Measurements from ENCODE around the gene AHSA1. TPM values are rescaled to one million over a fixed set of nuclear protein-coding genes. Genes with fewer than 3 reads are reported as not detected.

Gene AHSA1
- total RNA-seq, 1 experiment from 2014 or later = 674 TPM

DNA sequence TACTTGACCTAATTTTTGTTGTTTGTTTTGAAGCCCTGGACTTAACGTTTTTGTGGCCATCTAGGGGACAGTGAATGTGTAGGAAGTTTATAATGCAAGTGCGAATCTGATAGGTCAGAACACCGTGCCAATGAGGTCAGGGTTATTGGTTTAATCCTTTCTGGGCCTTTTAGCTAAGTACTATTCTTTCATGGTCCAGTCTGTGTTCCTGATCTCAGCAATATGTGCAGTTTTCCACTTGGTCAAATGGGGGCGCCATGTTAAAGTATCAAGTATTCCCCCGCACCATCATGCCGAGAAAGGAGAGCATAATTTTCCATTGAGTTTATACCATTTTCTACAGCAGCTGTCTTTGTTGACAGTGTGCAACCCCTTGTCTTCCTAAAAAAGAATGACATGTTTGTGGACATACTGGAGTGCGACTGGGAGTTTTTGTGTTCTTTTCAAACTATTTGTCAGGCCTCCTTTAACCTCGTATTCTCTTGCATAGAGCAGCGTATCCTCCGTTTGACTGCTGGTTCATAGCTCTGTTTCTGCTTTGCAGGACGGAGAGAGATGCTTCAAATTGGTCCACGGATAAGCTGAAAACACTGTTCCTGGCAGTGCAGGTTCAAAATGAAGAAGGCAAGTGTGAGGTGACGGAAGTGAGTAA lies 1.3 kb downstream of the AHSA1 start:
- intact Hi-C loops (cut with micrococcal nuclease; ENCODE audit: unreplicated experiment) = loop anchor here (5.0 kb wide), 4 partner anchors 93 to 582 kb away; no protein-coding TSS in a partner anchor
- H2AFZ ChIP-seq = peak overlapping the region; percentile 89
- H3K27me3 ChIP-seq (ENCODE audit: insufficient read depth, low read depth) = no peaks in the 10 kb centered on the region
- TF ChIP-seq, protein P1, sequence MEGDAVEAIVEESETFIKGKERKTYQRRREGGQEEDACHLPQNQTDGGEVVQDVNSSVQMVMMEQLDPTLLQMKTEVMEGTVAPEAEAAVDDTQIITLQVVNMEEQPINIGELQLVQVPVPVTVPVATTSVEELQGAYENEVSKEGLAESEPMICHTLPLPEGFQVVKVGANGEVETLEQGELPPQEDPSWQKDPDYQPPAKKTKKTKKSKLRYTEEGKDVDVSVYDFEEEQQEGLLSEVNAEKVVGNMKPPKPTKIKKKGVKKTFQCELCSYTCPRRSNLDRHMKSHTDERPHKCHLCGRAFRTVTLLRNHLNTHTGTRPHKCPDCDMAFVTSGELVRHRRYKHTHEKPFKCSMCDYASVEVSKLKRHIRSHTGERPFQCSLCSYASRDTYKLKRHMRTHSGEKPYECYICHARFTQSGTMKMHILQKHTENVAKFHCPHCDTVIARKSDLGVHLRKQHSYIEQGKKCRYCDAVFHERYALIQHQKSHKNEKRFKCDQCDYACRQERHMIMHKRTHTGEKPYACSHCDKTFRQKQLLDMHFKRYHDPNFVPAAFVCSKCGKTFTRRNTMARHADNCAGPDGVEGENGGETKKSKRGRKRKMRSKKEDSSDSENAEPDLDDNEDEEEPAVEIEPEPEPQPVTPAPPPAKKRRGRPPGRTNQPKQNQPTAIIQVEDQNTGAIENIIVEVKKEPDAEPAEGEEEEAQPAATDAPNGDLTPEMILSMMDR (conservative IDR thresholded peaks at IDR 0.05) = peak; percentile 91
- no peak for TF ChIP-seq EZH2 (IDR thresholded peaks at IDR 0.05; ENCODE audit: low read depth)
- H3F3A ChIP-seq (ENCODE audit: insufficient read depth, low read depth) = peaks cover 46% of the 10 kb centered on the region; the same call in 1 of the 2 replicates
- no peaks in the 10 kb centered on the region for H3K9me3 ChIP-seq (ENCODE audit: insufficient read depth, low read depth)
- H3K9me2 ChIP-seq (ENCODE audit: insufficient read depth) = no peaks in the 10 kb centered on the region
- H3K27ac ChIP-seq = peak overlapping the region; percentile 80; the same call in 1 of the 2 replicates
- peak overlapping the region; percentile 97 for H3K4me2 ChIP-seq
- H4K20me1 ChIP-seq (ENCODE audit: insufficient read depth) = peaks cover 49% of the 10 kb centered on the region
- peaks cover 45% of the 10 kb centered on the region for H3K36me3 ChIP-seq (ENCODE audit: low read depth)
- peak; percentile 66 for DNase-seq
- BruUV-seq (replicated peaks) = TSS peak; percentile 30
- peak overlapping the region; percentile 73 for H3K4me3 ChIP-seq
- peaks cover 76% of the 10 kb centered on the region for H3K79me2 ChIP-seq (ENCODE audit: low read depth)
- ChIA-PET CTCF (interaction anchor here (0.5 to 2.1 kb wide), 5 partner anchors 70 to 586 kb away, joined by 3 to 8 read pairs (median 4); no protein-coding TSS in a partner anchor), POLR2A (ENCODE audit: unreplicated experiment) (interaction anchor here (0.6 to 0.9 kb wide), 3 partner anchors 150 to 360 kb away, joined by 3 to 8 read pairs (median 5); no protein-coding TSS in a partner anchor)
- peaks cover 20% of the 10 kb centered on the region for H3K4me1 ChIP-seq (replicated peaks; ENCODE audit: insufficient read depth)

DNA sequence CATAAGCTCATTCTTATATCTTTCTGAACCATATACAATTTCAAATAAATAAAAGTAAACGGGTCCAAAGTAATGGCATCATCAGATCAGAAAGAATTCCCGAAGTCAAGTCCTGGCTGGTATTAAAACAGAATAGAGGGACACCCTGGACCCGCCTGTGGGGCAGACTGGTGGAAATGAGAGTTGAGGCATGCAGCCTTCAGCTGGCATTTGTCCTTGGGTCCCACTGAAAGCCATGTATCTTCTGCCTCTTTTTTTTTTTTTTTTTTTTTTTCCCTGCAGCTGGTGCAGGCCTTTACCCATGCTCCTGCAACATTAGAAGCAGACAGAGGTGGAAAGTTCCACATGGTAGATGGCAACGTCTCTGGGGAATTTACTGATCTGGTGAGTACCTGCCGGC lies 9.9 kb downstream of the AHSA1 start:
- Histone ChIP-seq H4K20me1 (ENCODE audit: insufficient read depth) (peaks cover 16% of the 10 kb centered on the region; the same call in 1 of the 2 replicates), H3K27me3 (ENCODE audit: insufficient read depth, low read depth) (no peaks in the 10 kb centered on the region), H3F3A (ENCODE audit: insufficient read depth, low read depth) (peaks cover 67% of the 10 kb centered on the region), H3K4me1 (replicated peaks; ENCODE audit: insufficient read depth) (no peaks in the 10 kb centered on the region), H3K9me3 (ENCODE audit: insufficient read depth, low read depth) (no peaks in the 10 kb centered on the region), H3K9me2 (ENCODE audit: insufficient read depth) (no peaks in the 10 kb centered on the region), H2AFZ (no peak overlapping the region), H3K4me3 (no peak overlapping the region), H3K79me2 (ENCODE audit: low read depth) (no peaks in the 10 kb centered on the region), H3K36me3 (ENCODE audit: low read depth) (peaks cover 48% of the 10 kb centered on the region), H3K4me2 (no peak overlapping the region), H3K27ac (no peak overlapping the region)
- POLR2A ChIA-PET (ENCODE audit: unreplicated experiment) = interaction anchor here (0.7 kb wide), 1 partner anchor 11 kb away, joined by 10 read pairs; the partner anchor contains the start of gene VIPAS39
- no peak for DNase-seq
- TF ChIP-seq, protein P1 (conservative IDR thresholded peaks at IDR 0.05) = no peak
- no peak for TF ChIP-seq EZH2 (IDR thresholded peaks at IDR 0.05; ENCODE audit: low read depth)
- no TSS peak for BruUV-seq (replicated peaks)
- CTCF ChIA-PET = interaction anchor here (0.6 kb wide), 2 partner anchors 255 to 433 kb away, joined by 3 to 4 read pairs; no protein-coding TSS in a partner anchor
- intact Hi-C loops (cut with micrococcal nuclease; ENCODE audit: unreplicated experiment) = no loop called here

DNA sequence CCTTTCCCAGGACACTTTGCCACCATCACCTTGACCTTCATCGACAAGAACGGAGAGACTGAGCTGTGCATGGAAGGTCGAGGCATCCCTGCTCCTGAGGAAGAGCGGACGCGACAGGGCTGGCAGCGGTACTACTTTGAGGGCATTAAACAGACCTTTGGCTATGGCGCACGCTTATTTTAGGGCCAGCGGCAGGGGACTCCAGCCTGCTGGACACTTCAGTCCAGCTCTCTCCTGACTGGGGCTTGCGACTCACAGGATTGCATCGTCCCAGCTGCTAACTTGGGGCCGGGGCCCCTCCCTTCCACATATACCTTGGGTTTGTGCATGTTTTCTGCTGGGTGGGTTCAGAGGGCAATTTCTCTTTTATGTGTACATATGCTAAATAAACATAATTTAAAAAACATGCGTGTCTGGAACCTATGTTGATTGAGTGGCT lies 11.2 kb downstream of the AHSA1 start:
- H3K9me2 ChIP-seq (ENCODE audit: insufficient read depth) = no peaks in the 10 kb centered on the region
- no peak overlapping the region for H3K4me3 ChIP-seq
- CTCF ChIA-PET = no interaction called here
- intact Hi-C loops (cut with micrococcal nuclease; ENCODE audit: unreplicated experiment) = no loop called here
- H3K79me2 ChIP-seq (ENCODE audit: low read depth) = no peaks in the 10 kb centered on the region
- H3F3A ChIP-seq (ENCODE audit: insufficient read depth, low read depth) = peaks cover 54% of the 10 kb centered on the region
- H3K27me3 ChIP-seq (ENCODE audit: insufficient read depth, low read depth) = peaks cover 3% of the 10 kb centered on the region; the same call in 1 of the 2 replicates
- DNase-seq = no peak
- no peak overlapping the region for H3K4me2 ChIP-seq
- peaks cover 10% of the 10 kb centered on the region; the same call in 1 of the 2 replicates for H4K20me1 ChIP-seq (ENCODE audit: insufficient read depth)
- POLR2A ChIA-PET (ENCODE audit: unreplicated experiment) = interaction anchor here (0.6 kb wide), 1 partner anchor 12 kb away, joined by 3 read pairs; no protein-coding TSS in a partner anchor
- TF ChIP-seq, protein P1 (conservative IDR thresholded peaks at IDR 0.05) = no peak
- TF ChIP-seq EZH2 (IDR thresholded peaks at IDR 0.05; ENCODE audit: low read depth) = no peak
- TSS peak; percentile 6 for BruUV-seq (replicated peaks)
- H2AFZ ChIP-seq = no peak overlapping the region
- no peaks in the 10 kb centered on the region for H3K9me3 ChIP-seq (ENCODE audit: insufficient read depth, low read depth)
- no peaks in the 10 kb centered on the region for H3K4me1 ChIP-seq (replicated peaks; ENCODE audit: insufficient read depth)
- H3K36me3 ChIP-seq (ENCODE audit: low read depth) = peaks cover 37% of the 10 kb centered on the region
- no peak overlapping the region for H3K27ac ChIP-seq
